ENCODE results near the gene PNPLA2.

Gene PNPLA2

GRCh38 chr11:862696-863022, 43.9 kb downstream of the PNPLA2 start:
- no peak for DNase-seq

DNA sequence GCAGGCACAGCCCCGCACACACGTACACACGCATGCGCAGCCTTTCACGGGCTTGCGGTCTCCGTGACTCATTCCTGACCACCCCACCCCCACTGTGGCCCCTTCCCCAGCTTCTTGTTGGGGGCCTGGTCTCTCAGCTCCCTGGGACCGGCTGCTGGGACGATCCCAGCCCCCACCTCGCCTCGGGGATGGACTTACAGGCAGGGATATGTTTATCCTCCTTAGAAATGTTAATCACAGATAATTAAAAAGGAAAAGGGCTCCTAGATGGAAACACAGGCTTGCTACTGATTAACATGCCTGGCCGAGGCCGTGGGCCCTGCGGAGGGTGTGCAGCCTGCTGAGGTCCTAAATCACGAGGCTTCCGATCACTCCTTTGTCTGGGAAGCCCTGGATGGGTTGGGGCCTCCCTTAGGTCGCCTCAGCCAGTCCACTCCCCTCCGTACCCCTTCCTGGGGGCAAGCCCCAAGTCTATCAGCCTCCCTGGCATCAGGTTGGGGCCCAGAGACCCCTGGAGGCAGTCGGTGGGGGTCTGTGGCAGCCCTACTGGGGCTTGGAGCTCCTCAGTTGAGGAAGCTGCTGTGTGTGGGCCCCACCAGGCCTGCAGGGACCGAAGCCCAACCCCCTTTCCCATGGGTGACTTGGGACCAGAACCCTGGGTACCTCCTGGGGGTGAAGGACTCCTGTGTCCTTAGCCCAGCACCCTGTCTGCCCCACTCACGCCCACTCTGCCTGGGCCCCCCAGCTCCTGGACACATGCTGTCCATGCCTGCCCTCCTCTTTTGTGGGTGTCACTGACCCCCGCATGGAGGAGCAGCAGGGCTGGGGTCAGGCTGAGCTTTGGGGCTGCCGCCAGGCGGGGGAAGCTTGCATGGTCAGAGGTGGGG, 44.6 kb downstream of the PNPLA2 start:
- DNase-seq = no peak

DNA sequence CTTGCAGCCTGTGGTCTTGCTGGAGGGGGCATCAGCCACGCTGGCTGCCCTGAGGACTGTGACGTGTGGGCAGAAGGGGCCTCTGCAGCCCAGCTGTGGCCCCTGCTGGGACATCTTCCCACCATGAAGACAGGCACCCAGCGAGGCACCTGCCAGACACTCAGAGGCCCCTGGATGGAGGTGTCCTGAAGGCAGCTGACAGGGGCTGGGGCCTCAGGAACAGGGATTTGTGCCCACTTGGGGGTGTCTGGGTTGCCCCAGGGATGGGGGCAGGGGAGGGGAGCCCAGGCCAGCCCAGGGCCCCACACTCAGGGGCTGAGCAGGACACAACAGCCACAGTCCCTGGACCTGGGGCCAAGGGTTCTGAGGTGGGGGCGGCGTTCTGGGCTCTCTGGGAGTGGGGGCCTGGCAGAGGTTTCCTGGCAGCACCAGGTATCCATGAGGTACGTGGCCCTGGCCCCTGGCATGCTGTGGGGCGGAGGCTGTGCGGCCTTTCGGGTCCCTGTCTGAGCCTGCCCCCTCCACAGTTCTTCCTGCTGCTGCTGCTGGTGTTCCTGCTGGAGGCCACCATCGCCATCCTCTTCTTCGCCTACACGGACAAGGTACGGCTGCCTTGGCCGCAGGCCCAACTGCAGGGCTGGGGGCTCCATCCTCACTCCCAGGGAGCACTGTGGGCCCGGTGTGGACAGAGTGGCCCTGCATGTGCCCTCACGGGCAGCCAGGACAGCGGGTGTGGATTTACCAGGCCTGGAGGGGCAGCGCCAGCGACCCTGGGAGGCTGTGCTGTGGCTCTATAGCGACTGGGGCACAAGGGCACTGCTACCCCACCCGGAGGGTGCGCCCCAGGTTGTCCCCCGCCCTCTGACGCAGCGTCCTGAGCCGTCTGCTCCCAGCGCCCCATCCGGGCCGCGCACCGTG, 45.5 kb downstream of the PNPLA2 start:
- no peak for DNase-seq

DNA sequence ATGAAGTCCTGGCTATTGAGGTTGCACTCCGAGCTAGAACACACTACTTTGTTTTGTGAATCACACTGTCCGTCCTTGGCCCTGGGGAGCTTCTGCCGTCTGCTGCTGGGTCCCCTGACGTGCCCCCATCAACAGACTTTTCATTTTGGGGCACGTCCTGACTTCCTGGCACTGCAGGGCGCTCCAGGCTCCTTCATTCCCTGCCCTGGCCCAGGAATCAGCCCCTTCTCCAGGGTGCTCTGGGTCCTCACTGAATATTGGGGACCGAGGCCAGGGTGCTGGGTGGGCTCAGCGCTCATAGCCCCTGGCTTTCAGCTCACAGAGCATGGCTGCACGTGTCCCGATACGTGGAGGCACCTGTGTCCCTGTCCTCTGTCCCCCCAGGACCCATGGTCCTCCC, 46.2 kb downstream of the PNPLA2 start:
- DNase-seq = no peak

GRCh38 chr11:865462-866430, 47.0 kb downstream of the PNPLA2 start:
- DNase-seq = no peak

GRCh38 chr11:866481-866880, 47.8 kb downstream of the PNPLA2 start:
- no peak for DNase-seq

DNA sequence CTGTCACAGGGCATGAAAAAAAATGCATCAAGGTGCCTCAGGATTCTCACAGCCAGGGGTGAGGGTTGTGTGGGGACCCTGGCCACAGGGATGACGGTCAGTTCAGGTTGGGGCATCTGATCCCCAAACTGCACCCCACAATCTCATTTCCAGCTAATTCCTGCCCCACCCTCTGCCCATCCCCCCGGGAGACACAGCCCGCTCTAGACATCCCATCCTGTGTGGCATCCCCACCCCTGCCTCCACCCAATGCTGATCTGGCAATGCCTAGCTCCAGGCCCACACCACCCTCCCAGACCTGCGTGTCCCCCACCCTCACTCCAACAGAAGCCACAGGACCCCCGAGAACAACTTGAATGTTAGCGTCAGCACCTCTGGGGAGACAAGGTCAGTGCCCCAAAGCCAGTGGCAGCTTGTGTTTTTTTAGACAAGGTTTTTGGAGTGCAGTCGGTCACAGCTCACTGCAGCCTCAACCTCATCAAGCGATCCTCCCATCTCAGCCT, 49.2 kb downstream of the PNPLA2 start:
- no peak for DNase-seq

DNA sequence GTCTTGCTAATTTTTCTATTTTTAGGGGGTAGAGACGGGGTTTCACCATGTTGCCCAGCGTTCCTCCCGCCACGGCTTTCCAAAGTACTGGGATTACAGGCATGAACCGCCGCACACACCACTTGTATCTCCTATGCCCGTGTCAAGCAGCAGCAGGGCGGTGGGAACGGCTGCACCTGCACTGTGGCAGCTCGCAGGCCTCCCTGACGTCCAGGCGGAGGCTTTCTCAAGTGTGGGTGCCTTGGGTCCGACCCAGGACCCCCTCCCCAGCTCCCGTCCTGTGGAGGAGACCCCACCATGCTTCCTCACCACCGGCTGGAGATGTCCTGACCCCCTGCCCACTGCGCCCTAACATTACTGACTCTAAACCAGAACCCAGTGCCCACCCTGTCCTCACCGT, 49.7 kb downstream of the PNPLA2 start:
- DNase-seq = no peak

DNA sequence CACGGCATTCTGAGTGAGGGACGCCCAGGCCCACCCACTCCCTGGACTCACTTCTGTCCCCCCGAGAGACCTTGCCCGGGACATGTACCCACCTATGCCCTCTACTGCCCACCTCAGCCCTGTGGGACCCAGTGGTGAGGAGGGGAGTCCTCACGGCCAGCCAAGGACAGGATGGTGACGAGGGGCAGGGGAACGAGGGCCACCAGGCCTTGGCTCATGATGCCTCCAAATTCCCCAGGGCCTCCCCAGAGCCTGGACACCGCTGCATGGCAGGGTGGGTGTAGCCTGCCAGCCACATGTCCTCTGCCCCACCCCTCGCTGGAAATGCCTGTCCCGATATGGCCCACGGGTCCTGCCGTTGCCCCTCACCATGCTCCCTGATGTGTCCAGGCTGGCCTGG, 50.1 kb downstream of the PNPLA2 start:
- DNase-seq = no peak

GRCh38 chr11:869399-870126, 50.8 kb downstream of the PNPLA2 start:
- DNase-seq = no peak

DNA sequence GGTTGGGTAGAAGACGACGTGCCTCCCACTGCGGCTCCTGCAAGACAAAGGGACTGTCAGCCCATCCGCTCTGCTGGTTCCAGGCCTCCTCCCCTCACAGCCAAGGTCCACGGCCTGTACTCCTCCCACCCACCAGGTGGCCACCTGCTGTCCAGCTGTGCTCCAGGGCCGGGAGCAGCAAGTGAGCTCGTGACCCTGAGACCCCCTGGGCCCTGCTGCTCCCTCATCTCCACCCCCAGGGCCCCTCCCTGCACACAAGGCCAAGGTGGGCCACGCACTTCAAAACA, 51.4 kb downstream of the PNPLA2 start:
- DNase-seq = no peak

GRCh38 chr11:870418-870817, 51.7 kb downstream of the PNPLA2 start:
- DNase-seq = no peak

- DNase-seq = no peak
Measured at GRCh38 chr11:871472-871871, 52.8 kb downstream of the PNPLA2 start.

- no peak for DNase-seq
Measured at GRCh38 chr11:872799-873198, 54.1 kb downstream of the PNPLA2 start.

DNA sequence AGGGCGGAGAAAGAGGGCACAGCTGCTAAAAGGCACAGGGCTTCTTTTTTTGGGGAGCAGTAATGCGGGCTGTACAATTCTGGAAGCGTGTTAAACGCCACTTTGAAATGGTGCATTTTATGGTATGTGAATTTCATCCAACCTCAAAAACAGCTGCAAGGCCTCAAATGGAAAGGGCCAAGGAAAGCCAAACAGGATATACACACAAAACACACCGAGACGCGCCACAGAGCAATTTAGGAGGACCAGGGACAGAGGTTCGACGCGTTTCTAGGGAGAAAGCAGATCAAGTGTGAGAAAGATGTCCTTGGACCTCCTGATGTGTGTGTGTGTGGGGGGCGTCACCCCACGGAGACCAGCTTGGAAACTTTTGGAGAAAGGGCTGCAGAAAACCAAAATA, 55.0 kb downstream of the PNPLA2 start:
- DNase-seq = no peak
